Measurements from ENCODE around the gene PHF14. TPM values are rescaled to one million over a fixed set of nuclear protein-coding genes. Genes with fewer than 3 reads are reported as not detected.

The PHF14 gene
- polyA plus RNA-seq, 2 of the 4 experiments (the other 2 are of a cell fraction), result 36.7 to 48.0 TPM

DNA sequence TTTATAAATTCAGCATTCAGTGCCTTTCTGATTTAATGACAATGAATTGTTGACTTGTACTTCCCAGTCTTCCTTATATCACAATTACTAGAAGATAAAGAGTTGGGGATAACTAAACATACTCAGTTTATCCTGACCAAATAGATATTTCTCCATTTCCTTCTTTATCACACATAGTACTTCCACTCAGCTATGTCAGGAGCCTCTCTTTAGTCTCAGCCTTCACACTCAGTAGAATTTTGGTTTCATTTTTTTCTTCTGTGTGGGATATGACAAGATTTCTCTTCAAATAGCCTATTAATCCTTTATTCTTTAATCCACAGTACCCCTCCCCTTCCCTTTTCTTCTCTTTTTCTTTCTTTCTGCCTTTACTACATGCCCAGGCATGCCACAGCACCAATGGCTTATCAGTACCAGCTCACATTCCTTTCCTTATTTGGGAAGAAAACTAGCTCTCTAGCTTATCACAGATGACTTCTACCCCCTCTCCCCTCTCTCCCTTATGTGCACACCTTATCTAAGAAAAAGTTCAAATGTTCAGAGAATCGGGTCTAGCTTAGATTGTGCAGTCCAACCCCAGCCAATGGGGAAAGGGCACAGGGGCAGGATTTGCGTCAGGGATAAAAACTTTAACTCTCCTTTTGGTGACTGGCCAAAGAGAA lies 109.0 kb downstream of the PHF14 start:
- peaks cover 5% of the 10 kb centered on the region; the same call in 1 of the 3 replicates for H3K4me1 ChIP-seq
- peak; percentile 98 to 99 for ATAC-seq
- peak in 1 of 2 experiments; percentile 90 for DNase-seq (ENCODE audit: low read depth in 1 of 2, low spot score in 1 of 2)
- peak; percentile 97 for TF ChIP-seq TP53 (CRISPR knock-in tag; IDR thresholded peaks at IDR 0.05)
- no peak for TF ChIP-seq RCOR1 (IDR thresholded peaks at IDR 0.05; ENCODE audit: low read depth, low read length)
- peak; percentile 21 for TF ChIP-seq ZFP36 (IDR thresholded peaks at IDR 0.05; ENCODE audit: borderline replicate concordance, partially characterized antibody)
- peak; percentile 47; the same call in 1 of the 2 replicates for TF ChIP-seq GATA3 (IDR thresholded peaks at IDR 0.05; ENCODE audit: borderline replicate concordance)
- H3K4me2 ChIP-seq, result peak overlapping the region; percentile 35
- ChIA-PET CTCF (interaction anchor here (1.2 kb wide), 1 partner anchor 19 kb away, joined by 3 read pairs; no protein-coding TSS in a partner anchor), POLR2A (no interaction called here)
- no peak for FAIRE-seq
- H3K27ac ChIP-seq, result peak overlapping the region; percentile 69 to 74
- WGBS (ENCODE audit: missing lambda C conversion rate), result 46% methylated on average over 2 of the region's 2 CpGs
- H3K9me3 ChIP-seq, result peaks cover 5% of the 10 kb centered on the region; the same call in 2 of the 3 replicates
- H3K4me3 ChIP-seq, result no peak overlapping the region

DNA sequence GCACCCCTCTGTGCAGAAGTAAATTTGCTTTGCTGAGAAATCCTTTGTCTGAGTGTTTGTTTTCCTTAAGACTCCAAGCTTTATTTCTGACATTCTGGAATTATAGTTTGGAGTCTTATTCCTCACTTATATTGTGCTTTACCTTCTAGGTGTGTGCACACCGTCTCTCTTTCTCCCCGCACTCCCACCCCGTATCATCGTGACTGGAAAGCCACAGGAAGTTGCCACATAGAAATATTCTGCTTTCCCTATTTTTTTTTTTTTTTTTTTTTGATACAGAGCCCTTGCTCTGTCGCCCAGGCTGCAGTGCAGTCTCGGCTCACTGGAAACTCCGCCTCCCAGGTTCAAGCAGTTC lies 109.5 kb downstream of the PHF14 start:
- Histone ChIP-seq H3K4me2 (peak overlapping the region; percentile 35; the same call in 1 of the 3 replicates), H3K27ac (peak overlapping the region; percentile 69 to 74), H3K9me3 (peaks cover 5% of the 10 kb centered on the region; the same call in 2 of the 3 replicates), H3K4me1 (peaks cover 5% of the 10 kb centered on the region; the same call in 1 of the 3 replicates), H3K4me3 (no peak overlapping the region)
- DNase-seq (ENCODE audit: low read depth in 1 of 2, low spot score in 1 of 2), result no peak
- WGBS (ENCODE audit: missing lambda C conversion rate), result 59% methylated on average over 7 of the region's 7 CpGs
- no peak for TF ChIP-seq HMGXB4 (CRISPR knock-in tag; IDR thresholded peaks at IDR 0.05; ENCODE audit: borderline replicate concordance)
- TF ChIP-seq CBX8 (IDR thresholded peaks at IDR 0.05), result no peak
- no peak for TF ChIP-seq NPAS2 (CRISPR knock-in tag; IDR thresholded peaks at IDR 0.05; ENCODE audit: borderline replicate concordance)
- no peak for TF ChIP-seq ZSCAN20 (CRISPR knock-in tag; IDR thresholded peaks at IDR 0.05)
- TF ChIP-seq, protein P1, sequence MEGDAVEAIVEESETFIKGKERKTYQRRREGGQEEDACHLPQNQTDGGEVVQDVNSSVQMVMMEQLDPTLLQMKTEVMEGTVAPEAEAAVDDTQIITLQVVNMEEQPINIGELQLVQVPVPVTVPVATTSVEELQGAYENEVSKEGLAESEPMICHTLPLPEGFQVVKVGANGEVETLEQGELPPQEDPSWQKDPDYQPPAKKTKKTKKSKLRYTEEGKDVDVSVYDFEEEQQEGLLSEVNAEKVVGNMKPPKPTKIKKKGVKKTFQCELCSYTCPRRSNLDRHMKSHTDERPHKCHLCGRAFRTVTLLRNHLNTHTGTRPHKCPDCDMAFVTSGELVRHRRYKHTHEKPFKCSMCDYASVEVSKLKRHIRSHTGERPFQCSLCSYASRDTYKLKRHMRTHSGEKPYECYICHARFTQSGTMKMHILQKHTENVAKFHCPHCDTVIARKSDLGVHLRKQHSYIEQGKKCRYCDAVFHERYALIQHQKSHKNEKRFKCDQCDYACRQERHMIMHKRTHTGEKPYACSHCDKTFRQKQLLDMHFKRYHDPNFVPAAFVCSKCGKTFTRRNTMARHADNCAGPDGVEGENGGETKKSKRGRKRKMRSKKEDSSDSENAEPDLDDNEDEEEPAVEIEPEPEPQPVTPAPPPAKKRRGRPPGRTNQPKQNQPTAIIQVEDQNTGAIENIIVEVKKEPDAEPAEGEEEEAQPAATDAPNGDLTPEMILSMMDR (IDR thresholded peaks at IDR 0.05), result no peak
- no peak for TF ChIP-seq EHF (CRISPR knock-in tag; IDR thresholded peaks at IDR 0.05)
- no peak for TF ChIP-seq RAD21 (conservative IDR thresholded peaks at IDR 0.05 in 1 of 2, IDR thresholded peaks at IDR 0.05 in 1 of 2)
- TF ChIP-seq E2F6 (IDR thresholded peaks at IDR 0.05; ENCODE audit: borderline replicate concordance, low read depth), result no peak
- TF ChIP-seq FOXS1 (CRISPR knock-in tag; IDR thresholded peaks at IDR 0.05), result no peak
- no peak for TF ChIP-seq USF2 (IDR thresholded peaks at IDR 0.05)
- TF ChIP-seq HES2 (IDR thresholded peaks at IDR 0.05), result no peak
- no peak for TF ChIP-seq CHD2 (IDR thresholded peaks at IDR 0.05; ENCODE audit: low read length, partially characterized antibody)
- no peak for TF ChIP-seq ZFP36 (IDR thresholded peaks at IDR 0.05; ENCODE audit: borderline replicate concordance, partially characterized antibody)
- no peak for TF ChIP-seq ZC3H11A (IDR thresholded peaks at IDR 0.05)
- CTCF ChIA-PET, result interaction anchor here (1.2 kb wide), 1 partner anchor 19 kb away, joined by 3 read pairs; no protein-coding TSS in a partner anchor
- FAIRE-seq, result no peak
- POLR2A ChIA-PET, result no interaction called here
- peak; percentile 67 to 86; a peak in 5 of 6 replicates for ATAC-seq

All from A549 (cell line).